ENCODE measurements around the gene KRTAP9-9.
"Not testable (repeated sequence)": the region's sequence is repeated elsewhere in the genome, so short reads cannot be mapped to it uniquely, and the experiment has no call there.

Gene KRTAP9-9

DNA sequence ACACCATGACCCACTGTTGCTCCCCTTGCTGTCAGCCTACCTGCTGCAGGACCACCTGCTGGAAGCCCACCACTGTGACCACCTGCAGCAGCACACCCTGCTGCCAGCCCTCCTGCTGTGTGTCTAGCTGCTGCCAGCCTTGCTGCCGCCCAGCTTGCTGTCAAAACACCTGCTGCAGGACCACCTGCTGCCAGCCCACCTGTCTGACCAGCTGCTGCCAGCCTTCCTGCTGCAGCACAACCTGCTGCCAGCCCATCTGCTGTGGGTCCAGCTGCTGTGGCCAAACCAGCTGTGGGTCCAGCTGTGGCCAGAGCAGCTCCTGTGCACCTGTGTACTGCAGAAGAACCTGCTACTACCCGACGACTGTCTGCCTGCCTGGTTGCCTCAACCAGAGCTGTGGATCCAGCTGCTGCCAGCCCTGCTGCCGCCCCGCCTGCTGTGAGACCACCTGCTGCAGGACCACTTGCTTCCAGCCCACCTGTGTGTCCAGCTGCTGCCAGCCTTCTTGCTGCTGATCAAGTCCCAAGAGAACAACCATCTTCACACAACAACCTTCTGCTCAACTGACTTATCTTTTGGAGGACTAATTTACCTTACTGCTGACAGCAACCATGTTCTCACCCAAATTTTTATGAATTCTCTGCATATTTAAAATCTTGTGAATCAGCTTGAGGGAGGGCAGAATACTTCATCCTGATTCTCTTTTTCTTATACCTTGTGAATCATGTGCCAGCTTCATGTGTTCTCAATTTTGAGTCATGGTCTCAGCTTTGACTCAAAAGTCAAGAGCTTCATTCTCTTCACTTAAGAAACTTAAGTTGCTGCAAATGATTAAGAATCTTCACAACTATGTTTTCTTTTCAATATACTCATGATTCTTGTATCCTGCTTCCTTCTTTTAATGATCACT is at the start of gene KRTAP9-9:
TSS of gene KRTAP9-9 (plus strand) at position 4 of the 910 bp plus-strand sequence.
- DNase-seq: not testable (repeated sequence)

DNA sequence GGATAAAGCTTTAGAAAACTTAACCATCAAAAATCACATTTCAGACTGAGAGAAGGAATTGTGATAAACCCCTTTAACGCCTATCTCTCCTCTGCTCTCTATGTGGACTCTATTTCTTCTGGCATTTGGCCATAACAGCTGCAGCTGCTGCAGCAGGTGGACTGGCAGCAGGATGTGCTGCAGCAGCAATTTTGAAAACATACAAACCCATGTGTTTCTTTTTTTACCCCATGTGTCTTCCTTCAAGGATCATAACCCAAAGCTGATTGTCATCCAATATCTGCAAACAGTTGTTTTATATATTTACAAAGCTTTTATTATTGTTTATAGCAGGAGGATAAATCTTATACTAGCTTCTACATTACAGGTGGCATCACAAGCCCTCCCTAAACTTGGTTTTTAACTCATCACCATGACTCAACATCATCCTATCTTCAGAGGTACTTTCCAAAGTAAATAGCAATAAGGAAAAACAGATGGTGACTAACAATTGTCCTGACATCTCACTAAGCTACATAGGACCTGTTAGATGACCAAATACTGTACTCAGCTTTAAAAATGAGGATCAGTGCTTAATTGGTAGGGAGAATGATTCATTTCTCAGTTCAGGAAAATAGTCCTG is 43.2 kb upstream of the KRTAP9-9 start:
- no peak for DNase-seq

DNA sequence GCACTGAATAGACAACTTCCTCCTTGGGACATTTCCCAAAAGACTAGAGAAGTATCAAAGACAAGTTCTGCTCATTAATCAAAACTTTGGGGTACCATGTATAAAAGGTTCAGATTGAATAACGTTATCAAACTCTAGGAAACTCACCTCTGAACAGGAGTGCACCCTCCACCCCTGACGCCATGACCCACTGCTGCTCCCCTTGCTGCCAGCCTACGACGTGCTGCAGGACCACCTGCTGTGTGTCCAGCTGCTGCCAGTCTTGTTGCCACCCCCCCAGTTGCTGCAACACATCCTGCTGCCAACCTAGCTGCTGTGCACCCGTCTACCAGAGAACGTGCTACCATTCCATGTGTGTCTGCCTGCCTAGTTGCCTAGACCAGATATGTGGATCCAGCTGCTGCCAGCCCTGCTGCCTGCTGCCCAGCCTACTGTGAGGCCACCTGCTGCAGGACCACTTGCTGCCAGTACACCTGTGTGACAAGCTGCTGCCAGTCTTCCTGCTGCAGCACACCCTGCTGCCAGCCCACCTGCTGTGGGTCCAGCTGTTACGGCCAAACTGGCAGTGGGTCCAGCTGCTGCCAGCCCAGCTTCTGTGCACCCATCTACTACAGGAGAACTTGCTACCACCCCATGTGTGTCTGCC is 42.5 kb upstream of the KRTAP9-9 start:
- no peak for DNase-seq

- DNase-seq: no peak
These were observed 39.5 kb upstream of the KRTAP9-9 start for GRCh38 chr17:41215681-41216080.

GRCh38 chr17:41223821-41224220 is 31.4 kb upstream of the KRTAP9-9 start:
- no peak for DNase-seq

- no peak for DNase-seq
These were observed 29.1 kb upstream of the KRTAP9-9 start for GRCh38 chr17:41226051-41226450.

GRCh38 chr17:41226598-41227095 is 28.5 kb upstream of the KRTAP9-9 start, which contains the start of gene KRTAP9-2:
TSS of gene KRTAP9-2 (plus strand) at chr17:41226648. CDS start at chr17:41226655, 7 bp downstream.
- not testable (repeated sequence) for DNase-seq

DNA sequence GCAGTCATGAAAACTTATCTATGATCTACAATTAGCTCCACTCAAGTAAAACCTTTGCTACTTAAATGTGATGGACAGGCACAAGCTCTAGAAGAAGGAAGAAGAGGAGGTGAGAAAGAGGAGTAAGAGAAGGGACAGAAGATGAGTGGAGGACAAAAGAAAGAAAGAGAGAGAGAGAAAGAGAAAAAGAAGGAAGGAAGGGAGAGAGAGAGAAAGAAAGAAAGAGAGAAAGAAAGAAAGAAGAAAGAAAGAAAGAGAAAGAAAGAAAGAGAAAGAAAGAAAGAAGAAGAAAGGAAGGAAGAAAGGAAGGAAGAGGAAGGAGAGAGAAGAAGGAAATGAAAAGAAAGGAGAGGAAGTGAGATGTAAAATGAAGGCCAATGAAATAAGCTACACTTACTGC is 25.1 kb upstream of the KRTAP9-9 start:
- DNase-seq: no peak

- DNase-seq: no peak
These were observed 23.5 kb upstream of the KRTAP9-9 start for GRCh38 chr17:41231731-41232130.

DNA sequence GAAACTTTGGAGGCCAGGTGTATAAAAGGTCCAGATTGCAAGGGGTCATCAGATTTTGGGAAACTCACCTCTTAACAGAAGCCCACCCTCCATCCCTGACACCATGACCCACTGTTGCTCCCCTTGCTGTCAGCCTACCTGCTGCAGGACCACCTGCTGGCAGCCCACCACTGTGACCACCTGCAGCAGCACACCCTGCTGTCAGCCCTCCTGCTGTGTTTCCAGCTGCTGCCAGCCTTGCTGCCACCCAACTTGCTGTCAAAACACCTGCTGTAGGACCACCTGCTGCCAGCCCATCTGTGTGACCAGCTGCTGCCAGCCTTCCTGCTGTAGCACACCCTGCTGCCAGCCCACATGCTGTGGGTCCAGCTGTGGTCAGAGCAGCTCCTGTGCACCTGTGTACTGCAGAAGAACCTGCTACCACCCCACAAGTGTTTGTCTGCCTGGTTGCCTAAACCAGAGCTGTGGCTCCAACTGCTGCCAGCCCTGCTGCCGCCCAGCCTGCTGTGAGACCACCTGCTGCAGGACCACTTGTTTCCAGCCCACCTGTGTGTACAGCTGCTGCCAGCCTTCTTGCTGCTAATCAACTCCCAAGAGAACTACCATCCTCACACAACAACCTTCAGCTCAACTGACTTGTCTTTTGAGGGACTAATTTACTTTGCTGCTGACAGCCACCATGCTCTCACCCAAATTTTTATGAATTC is 22.6 kb upstream of the KRTAP9-9 start, which contains the start of gene KRTAP9-3:
TSS of gene KRTAP9-3 (plus strand) at position 51 of the 707 bp plus-strand sequence. CDS start at position 104, 53 bp downstream.
- not testable (repeated sequence) for DNase-seq

GRCh38 chr17:41237116-41237515 is 18.1 kb upstream of the KRTAP9-9 start:
- not testable (repeated sequence) for DNase-seq

DNA sequence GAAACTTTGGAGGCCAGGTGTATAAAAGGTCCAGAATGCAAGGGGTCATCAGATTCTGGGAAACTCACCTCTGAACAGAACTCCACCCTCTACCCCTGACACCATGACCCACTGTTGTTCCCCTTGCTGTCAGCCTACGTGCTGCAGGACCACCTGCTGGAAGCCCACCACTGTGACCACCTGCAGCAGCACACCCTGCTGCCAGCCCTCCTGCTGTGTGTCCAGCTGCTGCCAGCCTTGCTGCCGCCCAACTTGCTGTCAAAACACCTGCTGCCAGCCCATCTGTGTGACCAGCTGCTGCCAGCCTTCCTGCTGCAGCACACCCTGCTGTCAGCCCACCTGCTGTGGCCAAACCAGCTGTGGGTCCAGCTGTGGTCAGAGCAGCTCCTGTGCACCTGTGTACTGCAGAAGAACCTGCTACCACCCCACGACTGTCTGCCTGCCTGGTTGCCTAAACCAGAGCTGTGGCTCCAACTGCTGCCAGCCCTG is 17.2 kb upstream of the KRTAP9-9 start, which contains the start of gene KRTAP9-8:
TSS of gene KRTAP9-8 (plus strand) at position 51 of the 489 bp plus-strand sequence. CDS start at position 104, 53 bp downstream.
- DNase-seq: not testable (repeated sequence)

DNA sequence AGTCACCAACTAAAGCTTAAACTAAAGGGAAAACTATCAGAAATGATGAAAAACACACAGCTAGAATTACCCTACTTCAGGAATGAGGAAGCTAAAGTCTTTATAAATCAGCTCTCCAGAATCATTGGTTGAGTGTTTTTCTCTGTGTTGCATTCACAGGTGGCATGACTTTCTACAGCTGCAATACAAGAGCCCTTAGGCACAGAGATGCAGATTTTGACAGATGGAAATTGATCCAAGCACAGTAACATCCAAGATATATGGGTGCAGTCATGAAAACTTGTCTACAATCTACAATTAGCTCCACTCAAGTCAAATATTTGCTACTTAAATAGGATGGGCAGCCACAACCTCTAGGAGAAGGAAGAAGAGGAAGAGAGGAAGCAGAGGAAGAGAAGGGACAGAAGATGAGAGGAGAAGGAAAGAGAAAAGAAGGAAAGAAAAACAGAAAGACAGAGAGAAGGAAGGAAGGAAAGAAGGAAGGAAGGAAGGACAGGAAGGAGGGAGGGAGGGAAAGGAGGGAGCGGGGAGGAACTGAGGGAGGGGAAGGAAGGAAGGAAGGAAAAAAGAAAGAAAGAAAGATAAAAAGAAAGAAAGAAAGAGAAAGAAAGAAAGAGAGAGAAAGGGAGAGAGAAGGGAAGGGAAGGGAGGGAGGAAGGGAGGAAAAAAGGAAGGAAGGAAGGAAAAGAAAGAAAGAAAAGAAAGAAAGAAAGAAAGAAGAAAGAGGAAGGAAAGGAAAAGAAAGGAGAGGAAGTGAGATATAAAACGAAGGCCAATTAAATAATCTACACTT is 8.0 kb upstream of the KRTAP9-9 start:
- DNase-seq: not testable (repeated sequence)

- not testable (repeated sequence) for DNase-seq
These were observed 5.4 kb upstream of the KRTAP9-9 start, which contains the start of gene KRTAP9-4 for GRCh38 chr17:41249637-41250240. TSS of gene KRTAP9-4 (plus strand) at chr17:41249687. CDS start at chr17:41249721, 34 bp downstream.

GRCh38 chr17:41251261-41251660 is 3.9 kb upstream of the KRTAP9-9 start:
- DNase-seq: no peak

- no peak for DNase-seq
These were observed 323 bp upstream of the KRTAP9-9 start for GRCh38 chr17:41254861-41255260.

DNA sequence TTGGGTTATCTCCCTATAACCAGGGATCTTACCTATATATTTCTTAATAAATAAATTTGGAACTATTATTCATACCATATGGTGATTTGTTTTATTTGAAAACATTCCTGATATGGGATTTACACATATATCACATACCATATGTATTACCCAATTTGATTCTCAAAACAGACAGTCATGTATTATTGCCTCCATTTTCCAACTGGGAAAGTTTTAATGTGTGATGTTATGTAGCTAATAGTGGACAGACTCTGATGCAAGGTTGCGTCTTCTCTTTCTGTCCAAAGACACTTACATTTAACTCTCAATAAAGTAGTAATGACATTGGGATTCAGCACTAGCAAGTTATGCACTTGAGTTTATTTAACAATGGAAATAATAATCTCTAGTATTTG is 1.1 kb downstream of the KRTAP9-9 start:
- DNase-seq: no peak

DNA sequence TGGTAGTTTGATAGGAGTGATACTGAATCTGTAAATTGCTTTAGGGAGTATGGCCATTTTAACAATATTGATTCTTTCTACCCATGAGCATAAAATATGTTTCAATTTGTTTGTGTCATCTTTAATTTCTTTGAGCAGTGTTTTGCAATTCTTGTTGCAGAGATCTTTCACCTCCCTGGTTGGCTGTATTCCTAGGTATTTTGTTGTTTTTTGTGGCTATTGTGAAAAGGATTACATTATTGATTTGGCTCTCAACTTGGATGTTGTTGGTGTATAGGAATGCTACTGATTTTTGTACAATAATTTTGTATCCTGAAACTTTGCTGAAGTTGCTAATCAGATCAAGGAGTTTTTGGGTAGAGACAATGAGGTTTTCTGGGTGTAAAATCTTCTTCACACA is 3.2 kb downstream of the KRTAP9-9 start:
- DNase-seq: no peak

DNA sequence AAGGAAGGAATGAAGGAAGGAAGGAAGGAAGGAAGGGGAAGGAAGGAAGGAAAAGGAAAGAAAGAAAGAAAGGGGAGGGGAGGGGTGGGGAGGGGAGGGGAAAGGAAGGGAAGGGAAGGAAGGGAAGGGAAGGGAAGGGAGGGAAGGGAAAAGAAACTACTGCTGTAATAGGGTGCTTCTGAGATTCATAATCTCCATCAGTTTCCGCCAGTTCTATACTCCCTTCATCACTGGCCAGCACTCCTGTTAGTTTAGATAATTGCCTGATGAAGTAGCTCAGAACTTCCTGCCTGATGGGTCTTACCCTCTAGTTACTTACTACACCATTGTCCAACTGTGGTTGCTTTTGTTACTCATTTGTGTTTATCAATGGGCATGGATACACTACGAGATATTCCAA is 8.0 kb downstream of the KRTAP9-9 start:
- no peak for DNase-seq

DNA sequence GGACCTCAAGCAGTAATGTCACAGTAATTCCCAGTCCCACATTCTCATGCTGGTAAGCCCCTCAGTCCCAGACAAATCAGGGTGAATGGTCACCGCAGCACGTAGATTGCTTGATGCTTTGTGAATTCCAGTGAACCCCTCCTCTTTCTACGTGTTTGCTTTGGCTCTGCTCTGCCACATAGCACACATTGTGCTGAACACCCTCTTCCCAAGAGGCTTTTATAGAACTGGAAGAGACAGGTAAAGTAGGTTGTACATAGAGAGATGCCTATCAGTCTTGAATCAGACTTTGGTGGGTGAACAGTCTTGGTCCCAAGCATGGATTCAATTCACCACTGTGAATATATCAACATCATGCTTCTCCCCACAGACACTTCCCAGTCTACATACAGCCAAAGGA is 9.4 kb downstream of the KRTAP9-9 start:
- DNase-seq: no peak

GRCh38 chr17:41265078-41265477 is 9.9 kb downstream of the KRTAP9-9 start, which contains the start of gene KRTAP9-6:
TSS of gene KRTAP9-6 (plus strand) at chr17:41265378. CDS start at chr17:41265378, 0 bp downstream.
- DNase-seq: no peak
